ENCODE results near the gene EPB41L5.

The EPB41L5 gene

DNA sequence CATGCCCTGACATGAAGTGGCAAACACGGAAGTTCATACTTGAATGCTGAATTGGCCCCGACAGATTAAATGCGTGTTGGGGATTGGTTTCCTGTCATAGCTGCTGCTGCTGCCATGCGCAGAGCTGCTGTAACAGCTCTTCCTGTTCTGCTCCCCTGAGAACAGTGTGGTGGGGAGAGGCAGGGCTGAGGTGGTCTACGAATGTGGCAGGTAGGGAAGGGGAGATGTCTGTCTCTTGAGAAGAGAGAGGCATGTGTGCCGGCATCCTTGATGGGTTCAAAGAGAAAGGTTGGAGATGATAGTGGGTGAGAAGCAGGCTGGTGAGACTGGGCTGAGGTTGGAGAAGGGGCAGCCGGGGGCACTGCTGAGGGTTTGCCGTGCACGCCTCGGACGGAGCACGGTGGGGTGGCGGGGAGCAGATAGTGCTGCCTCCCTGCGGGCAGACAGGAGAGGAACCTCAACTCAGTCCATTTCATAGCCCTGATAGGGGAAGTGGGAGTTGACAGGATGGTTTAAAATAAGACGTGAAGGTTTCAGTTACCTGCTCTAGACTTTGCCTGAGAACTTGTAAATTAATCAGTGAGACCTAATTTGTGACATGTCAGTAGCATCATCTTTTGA lies 164.2 kb downstream of the EPB41L5 start:
- no peaks in the 10 kb centered on the region for H3K4me1 Mint-ChIP-seq
- H3K4me3 Mint-ChIP-seq, result no peak overlapping the region
- H3K27ac Mint-ChIP-seq, result no peak overlapping the region
- TF ChIP-seq, protein P1, sequence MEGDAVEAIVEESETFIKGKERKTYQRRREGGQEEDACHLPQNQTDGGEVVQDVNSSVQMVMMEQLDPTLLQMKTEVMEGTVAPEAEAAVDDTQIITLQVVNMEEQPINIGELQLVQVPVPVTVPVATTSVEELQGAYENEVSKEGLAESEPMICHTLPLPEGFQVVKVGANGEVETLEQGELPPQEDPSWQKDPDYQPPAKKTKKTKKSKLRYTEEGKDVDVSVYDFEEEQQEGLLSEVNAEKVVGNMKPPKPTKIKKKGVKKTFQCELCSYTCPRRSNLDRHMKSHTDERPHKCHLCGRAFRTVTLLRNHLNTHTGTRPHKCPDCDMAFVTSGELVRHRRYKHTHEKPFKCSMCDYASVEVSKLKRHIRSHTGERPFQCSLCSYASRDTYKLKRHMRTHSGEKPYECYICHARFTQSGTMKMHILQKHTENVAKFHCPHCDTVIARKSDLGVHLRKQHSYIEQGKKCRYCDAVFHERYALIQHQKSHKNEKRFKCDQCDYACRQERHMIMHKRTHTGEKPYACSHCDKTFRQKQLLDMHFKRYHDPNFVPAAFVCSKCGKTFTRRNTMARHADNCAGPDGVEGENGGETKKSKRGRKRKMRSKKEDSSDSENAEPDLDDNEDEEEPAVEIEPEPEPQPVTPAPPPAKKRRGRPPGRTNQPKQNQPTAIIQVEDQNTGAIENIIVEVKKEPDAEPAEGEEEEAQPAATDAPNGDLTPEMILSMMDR (IDR thresholded peaks at IDR 0.05; ENCODE audit: unreplicated experiment in 3 of 3), result no peak
- no peaks in the 10 kb centered on the region for H3K27me3 Mint-ChIP-seq (ENCODE audit: low read depth)
- H3K9me3 Mint-ChIP-seq, result no peaks in the 10 kb centered on the region
- peaks cover 37% of the 10 kb centered on the region for H3K36me3 Mint-ChIP-seq (ENCODE audit: low read depth)

DNA sequence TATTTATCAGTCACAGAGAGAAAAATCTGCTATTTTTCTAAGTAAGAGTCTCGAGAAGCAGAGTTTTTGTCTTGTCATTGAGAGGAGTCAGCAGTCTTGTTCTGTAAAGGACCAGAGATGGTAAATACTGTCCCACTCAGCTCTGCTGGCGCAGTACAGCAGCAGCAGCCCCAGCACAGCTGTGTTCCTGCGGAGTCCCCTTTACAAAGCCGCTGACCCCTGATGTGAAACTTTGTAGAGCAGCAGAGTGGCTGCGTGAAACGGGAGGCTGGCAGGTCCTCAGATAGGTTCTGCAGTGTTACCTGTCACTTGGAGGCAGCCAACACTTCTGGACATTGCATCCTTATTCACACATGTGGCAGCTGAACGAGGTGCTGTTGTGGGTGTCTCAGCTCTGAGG lies 165.1 kb downstream of the EPB41L5 start:
- TF ChIP-seq, protein P1 (IDR thresholded peaks at IDR 0.05; ENCODE audit: unreplicated experiment in 3 of 3), result no peak
- Mint-ChIP-seq H3K4me1 (no peaks in the 10 kb centered on the region), H3K9me3 (no peaks in the 10 kb centered on the region), H3K27ac (no peak overlapping the region), H3K27me3 (ENCODE audit: low read depth) (no peaks in the 10 kb centered on the region), H3K36me3 (ENCODE audit: low read depth) (peaks cover 42% of the 10 kb centered on the region), H3K4me3 (no peak overlapping the region)

GRCh38 chr2:120179396-120179795 lies 166.5 kb downstream of the EPB41L5 start:
- H3K4me1 Mint-ChIP-seq, result no peaks in the 10 kb centered on the region
- no peaks in the 10 kb centered on the region for H3K9me3 Mint-ChIP-seq
- H3K27me3 Mint-ChIP-seq (ENCODE audit: low read depth), result no peaks in the 10 kb centered on the region
- H3K27ac Mint-ChIP-seq, result no peak overlapping the region
- no peak overlapping the region for H3K4me3 Mint-ChIP-seq
- H3K36me3 Mint-ChIP-seq (ENCODE audit: low read depth), result peaks cover 52% of the 10 kb centered on the region
- TF ChIP-seq, protein P1 (IDR thresholded peaks at IDR 0.05; ENCODE audit: unreplicated experiment in 3 of 3), result no peak

GRCh38 chr2:120180066-120180465 lies 167.2 kb downstream of the EPB41L5 start:
- Mint-ChIP-seq H3K27ac (no peak overlapping the region), H3K9me3 (peaks cover under 1% of the 10 kb centered on the region), H3K4me3 (no peak overlapping the region), H3K4me1 (no peaks in the 10 kb centered on the region), H3K36me3 (ENCODE audit: low read depth) (peaks cover 55% of the 10 kb centered on the region), H3K27me3 (ENCODE audit: low read depth) (no peaks in the 10 kb centered on the region)
- TF ChIP-seq, protein P1 (IDR thresholded peaks at IDR 0.05; ENCODE audit: unreplicated experiment in 3 of 3), result no peak

GRCh38 chr2:120182019-120182560 lies 169.2 kb downstream of the EPB41L5 start:
- Mint-ChIP-seq H3K4me1 (no peaks in the 10 kb centered on the region), H3K4me3 (no peak overlapping the region), H3K27ac (no peak overlapping the region), H3K27me3 (ENCODE audit: low read depth) (no peaks in the 10 kb centered on the region), H3K9me3 (peaks cover 12% of the 10 kb centered on the region), H3K36me3 (ENCODE audit: low read depth) (peaks cover 56% of the 10 kb centered on the region)
- TF ChIP-seq, protein P1 (IDR thresholded peaks at IDR 0.05; ENCODE audit: unreplicated experiment in 3 of 3), result no peak

- Mint-ChIP-seq H3K27me3 (ENCODE audit: low read depth) (no peaks in the 10 kb centered on the region), H3K4me1 (no peaks in the 10 kb centered on the region), H3K27ac (no peak overlapping the region), H3K36me3 (ENCODE audit: low read depth) (peaks cover 29% of the 10 kb centered on the region), H3K9me3 (peaks cover 50% of the 10 kb centered on the region), H3K4me3 (no peak overlapping the region)
- TF ChIP-seq, protein P1 (IDR thresholded peaks at IDR 0.05; ENCODE audit: unreplicated experiment in 3 of 3), result no peak
Observed at GRCh38 chr2:120189189-120189588, 176.3 kb downstream of the EPB41L5 start.
